HEK293 (cell line): Measurements from ENCODE around the gene WAS.

Experiments used
- SETDB1 ChIP-seq: IDR thresholded peaks from one replicate; pipeline ENCODE4 v1.6.1; 2017; ENCODE audit warnings: mild to moderate bottlenecking, low read length, moderate library complexity, mixed read lengths; ENCODE audit not compliant: insufficient read length
- ZFP37 ChIP-seq: fragments of 450-650 bp; formaldehyde crosslinking; IDR thresholded peaks from 2 replicates; pipeline ENCODE4 v1.5.1; 2016; ENCODE audit warnings: missing biosample characterization, missing genetic modification characterization
- ZNF146 ChIP-seq: fragments of 450-650 bp; formaldehyde crosslinking; IDR thresholded peaks from 2 replicates; pipeline ENCODE4 v1.5.1; 2016; ENCODE audit warnings: missing biosample characterization, missing genetic modification characterization
- ZNF18 ChIP-seq: fragments of 450-650 bp; formaldehyde crosslinking; IDR thresholded peaks from 2 replicates; pipeline ENCODE4 v1.5.1; 2016; ENCODE audit warnings: missing biosample characterization, missing genetic modification characterization
- ZNF23 ChIP-seq: fragments of 450-650 bp; formaldehyde crosslinking; IDR thresholded peaks from 2 replicates; pipeline ENCODE4 v1.5.1; 2016; ENCODE audit warnings: missing biosample characterization, missing genetic modification characterization, borderline replicate concordance
- ZNF335 ChIP-seq: fragments of 450-650 bp; formaldehyde crosslinking; conservative IDR thresholded peaks from 2 replicates; pipeline ENCODE4 v1.5.1; 2016; ENCODE audit warnings: missing biosample characterization, missing genetic modification characterization
- ZNF426 ChIP-seq: fragments of 450-650 bp; formaldehyde crosslinking; IDR thresholded peaks from 2 replicates; pipeline ENCODE4 v1.5.1; 2017; ENCODE audit warnings: missing biosample characterization, missing genetic modification characterization, mild to moderate bottlenecking, inconsistent platforms, moderate library complexity
- ZNF501 ChIP-seq: fragments of 450-650 bp; formaldehyde crosslinking; IDR thresholded peaks from 2 replicates; pipeline ENCODE4 v1.5.1; 2016; ENCODE audit warnings: missing biosample characterization, missing genetic modification characterization
- ZNF837 ChIP-seq: fragments of 450-650 bp; formaldehyde crosslinking; IDR thresholded peaks from 2 replicates; pipeline ENCODE4 v1.5.1; 2016; ENCODE audit warnings: missing biosample characterization, missing genetic modification characterization
- ZNF843 ChIP-seq: fragments of 450-650 bp; formaldehyde crosslinking; IDR thresholded peaks from 2 replicates; pipeline ENCODE4 v1.5.1; 2016; ENCODE audit warnings: missing biosample characterization, missing genetic modification characterization
- TF ChIP-seq, protein P1 (sequence below): fragments of 450-650 bp; formaldehyde crosslinking; IDR thresholded peaks from 2 replicates; pipeline ENCODE4 v1.5.1; 2016; ENCODE audit warnings: missing biosample characterization, missing genetic modification characterization
- TF ChIP-seq, protein P2 (sequence below): fragments of 450-650 bp; formaldehyde crosslinking; IDR thresholded peaks from 2 replicates; pipeline ENCODE4 v1.5.1; 2016; ENCODE audit warnings: missing biosample characterization, missing genetic modification characterization
- TF ChIP-seq, protein P3 (sequence below): fragments of 450-650 bp; formaldehyde crosslinking; IDR thresholded peaks from 2 replicates; pipeline ENCODE4 v1.5.1; 2016; ENCODE audit warnings: missing biosample characterization, missing genetic modification characterization

DNA sequence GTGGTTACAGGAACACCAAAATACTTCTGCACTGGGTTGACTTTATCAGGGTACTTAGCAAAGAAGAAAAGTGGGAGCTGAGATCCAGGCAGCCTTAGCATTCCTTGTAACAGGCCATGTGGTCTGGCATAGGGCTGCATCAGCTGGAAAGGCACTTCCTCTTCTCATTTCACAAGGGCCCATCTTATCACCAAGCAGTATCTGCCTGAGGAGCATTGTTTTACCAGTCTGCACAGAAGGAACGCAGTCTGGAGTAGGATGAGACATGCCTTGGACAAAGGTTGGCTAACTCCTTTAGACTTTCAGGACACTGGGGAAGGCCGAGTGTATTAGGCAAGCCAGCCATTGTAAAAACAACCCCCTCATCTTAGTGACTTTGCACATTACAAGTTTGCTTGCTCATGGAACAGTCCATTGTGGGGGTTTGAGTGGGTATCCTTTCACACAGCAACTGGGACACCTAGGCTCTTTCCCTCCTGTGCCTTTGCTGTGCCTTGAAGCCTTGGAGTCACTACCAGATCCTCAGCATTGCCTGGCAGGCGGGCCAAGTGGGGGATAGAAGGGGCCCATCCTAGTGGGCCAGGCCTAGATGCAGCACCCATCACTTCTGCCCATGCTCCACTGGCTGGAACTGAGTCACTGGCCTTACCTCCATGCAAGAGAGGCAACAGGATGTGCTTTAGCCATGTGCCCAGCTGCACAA lies 17.5 kb downstream of the WAS start:
- TF ChIP-seq, protein P1, sequence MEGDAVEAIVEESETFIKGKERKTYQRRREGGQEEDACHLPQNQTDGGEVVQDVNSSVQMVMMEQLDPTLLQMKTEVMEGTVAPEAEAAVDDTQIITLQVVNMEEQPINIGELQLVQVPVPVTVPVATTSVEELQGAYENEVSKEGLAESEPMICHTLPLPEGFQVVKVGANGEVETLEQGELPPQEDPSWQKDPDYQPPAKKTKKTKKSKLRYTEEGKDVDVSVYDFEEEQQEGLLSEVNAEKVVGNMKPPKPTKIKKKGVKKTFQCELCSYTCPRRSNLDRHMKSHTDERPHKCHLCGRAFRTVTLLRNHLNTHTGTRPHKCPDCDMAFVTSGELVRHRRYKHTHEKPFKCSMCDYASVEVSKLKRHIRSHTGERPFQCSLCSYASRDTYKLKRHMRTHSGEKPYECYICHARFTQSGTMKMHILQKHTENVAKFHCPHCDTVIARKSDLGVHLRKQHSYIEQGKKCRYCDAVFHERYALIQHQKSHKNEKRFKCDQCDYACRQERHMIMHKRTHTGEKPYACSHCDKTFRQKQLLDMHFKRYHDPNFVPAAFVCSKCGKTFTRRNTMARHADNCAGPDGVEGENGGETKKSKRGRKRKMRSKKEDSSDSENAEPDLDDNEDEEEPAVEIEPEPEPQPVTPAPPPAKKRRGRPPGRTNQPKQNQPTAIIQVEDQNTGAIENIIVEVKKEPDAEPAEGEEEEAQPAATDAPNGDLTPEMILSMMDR = no peak
- TF ChIP-seq ZNF335 (tag by site-specific recombination) (no peak), ZFP37 (tag by site-specific recombination) (no peak), ZNF18 (tag by site-specific recombination) (no peak), ZNF146 (tag by site-specific recombination) (no peak), ZNF426 (no peak), ZNF843 (no peak), ZNF23 (tag by site-specific recombination) (no peak), SETDB1 (no peak), ZNF501 (no peak), ZNF837 (tag by site-specific recombination) (no peak)
- TF ChIP-seq, protein P2, sequence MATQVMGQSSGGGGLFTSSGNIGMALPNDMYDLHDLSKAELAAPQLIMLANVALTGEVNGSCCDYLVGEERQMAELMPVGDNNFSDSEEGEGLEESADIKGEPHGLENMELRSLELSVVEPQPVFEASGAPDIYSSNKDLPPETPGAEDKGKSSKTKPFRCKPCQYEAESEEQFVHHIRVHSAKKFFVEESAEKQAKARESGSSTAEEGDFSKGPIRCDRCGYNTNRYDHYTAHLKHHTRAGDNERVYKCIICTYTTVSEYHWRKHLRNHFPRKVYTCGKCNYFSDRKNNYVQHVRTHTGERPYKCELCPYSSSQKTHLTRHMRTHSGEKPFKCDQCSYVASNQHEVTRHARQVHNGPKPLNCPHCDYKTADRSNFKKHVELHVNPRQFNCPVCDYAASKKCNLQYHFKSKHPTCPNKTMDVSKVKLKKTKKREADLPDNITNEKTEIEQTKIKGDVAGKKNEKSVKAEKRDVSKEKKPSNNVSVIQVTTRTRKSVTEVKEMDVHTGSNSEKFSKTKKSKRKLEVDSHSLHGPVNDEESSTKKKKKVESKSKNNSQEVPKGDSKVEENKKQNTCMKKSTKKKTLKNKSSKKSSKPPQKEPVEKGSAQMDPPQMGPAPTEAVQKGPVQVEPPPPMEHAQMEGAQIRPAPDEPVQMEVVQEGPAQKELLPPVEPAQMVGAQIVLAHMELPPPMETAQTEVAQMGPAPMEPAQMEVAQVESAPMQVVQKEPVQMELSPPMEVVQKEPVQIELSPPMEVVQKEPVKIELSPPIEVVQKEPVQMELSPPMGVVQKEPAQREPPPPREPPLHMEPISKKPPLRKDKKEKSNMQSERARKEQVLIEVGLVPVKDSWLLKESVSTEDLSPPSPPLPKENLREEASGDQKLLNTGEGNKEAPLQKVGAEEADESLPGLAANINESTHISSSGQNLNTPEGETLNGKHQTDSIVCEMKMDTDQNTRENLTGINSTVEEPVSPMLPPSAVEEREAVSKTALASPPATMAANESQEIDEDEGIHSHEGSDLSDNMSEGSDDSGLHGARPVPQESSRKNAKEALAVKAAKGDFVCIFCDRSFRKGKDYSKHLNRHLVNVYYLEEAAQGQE (tag by site-specific recombination) = no peak
- TF ChIP-seq, protein P3, sequence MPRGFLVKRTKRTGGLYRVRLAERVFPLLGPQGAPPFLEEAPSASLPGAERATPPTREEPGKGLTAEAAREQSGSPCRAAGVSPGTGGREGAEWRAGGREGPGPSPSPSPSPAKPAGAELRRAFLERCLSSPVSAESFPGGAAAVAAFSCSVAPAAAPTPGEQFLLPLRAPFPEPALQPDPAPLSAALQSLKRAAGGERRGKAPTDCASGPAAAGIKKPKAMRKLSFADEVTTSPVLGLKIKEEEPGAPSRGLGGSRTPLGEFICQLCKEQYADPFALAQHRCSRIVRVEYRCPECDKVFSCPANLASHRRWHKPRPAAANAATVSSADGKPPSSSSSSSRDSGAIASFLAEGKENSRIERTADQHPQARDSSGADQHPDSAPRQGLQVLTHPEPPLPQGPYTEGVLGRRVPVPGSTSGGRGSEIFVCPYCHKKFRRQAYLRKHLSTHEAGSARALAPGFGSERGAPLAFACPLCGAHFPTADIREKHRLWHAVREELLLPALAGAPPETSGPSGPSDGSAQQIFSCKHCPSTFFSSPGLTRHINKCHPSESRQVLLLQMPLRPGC (tag by site-specific recombination) = no peak
